ENCODE results near the gene DNAH6. TPM values are rescaled to one million over a fixed set of nuclear protein-coding genes. Genes with fewer than 3 reads are reported as not detected.
"Not testable (repeated sequence)": the region's sequence is repeated elsewhere in the genome, so short reads cannot be mapped to it uniquely, and the experiment has no call there.

DNAH6 gene
- polyA plus RNA-seq, 4 donors = 1.8 to 2.2 (median 2.1) TPM

- DNase-seq (ENCODE audit: low read depth in 4 of 4, low spot score in 2 of 4) = no peak
Measured at GRCh38 chr2:84731185-84731584, 214.9 kb downstream of the DNAH6 start.

DNA sequence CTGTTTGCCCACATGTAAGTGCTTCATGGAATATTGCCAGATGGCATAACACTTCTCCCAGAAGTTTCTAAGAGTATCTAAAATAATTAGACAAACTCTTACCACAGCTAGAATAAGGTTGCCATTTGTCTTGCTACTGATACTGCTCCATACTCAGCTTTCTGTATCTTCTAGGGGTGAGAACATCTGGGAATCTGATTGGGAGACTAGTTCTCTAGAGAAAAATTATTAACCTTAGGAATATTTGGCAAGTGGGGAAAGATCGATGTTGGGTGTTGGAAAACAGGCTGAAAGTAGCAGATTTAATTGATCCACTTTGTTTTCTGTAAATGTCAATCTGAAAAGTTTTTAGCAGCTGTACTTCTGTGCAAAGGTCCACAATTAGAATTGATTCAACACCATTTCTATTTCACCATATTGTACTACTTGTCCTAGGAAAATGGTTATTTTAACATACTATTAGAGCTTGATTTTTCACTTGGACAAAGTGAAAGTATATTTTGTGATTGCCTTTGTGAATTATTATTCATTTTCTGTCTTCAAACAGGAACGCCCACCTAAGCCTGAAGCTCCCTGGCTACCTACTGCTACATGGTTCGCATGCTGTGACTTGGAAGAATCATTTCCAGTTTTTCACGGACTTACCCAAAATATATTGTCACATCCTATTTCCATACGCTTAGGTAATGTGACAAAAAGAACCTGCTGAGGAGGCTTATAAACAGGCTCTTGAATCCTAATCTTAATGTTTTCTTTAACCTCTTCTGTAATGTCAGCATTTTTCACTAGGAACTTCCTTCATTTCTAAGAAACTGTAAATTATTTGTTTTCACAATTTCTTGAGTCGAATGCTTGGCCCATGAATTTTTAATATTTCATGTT lies 216.8 kb downstream of the DNAH6 start:
- no peak for DNase-seq (ENCODE audit: low read depth in 4 of 4, low spot score in 2 of 4)

- no peak for DNase-seq (ENCODE audit: low read depth in 4 of 4, low spot score in 2 of 4)
Measured at GRCh38 chr2:84735389-84735788, 219.1 kb downstream of the DNAH6 start.

DNA sequence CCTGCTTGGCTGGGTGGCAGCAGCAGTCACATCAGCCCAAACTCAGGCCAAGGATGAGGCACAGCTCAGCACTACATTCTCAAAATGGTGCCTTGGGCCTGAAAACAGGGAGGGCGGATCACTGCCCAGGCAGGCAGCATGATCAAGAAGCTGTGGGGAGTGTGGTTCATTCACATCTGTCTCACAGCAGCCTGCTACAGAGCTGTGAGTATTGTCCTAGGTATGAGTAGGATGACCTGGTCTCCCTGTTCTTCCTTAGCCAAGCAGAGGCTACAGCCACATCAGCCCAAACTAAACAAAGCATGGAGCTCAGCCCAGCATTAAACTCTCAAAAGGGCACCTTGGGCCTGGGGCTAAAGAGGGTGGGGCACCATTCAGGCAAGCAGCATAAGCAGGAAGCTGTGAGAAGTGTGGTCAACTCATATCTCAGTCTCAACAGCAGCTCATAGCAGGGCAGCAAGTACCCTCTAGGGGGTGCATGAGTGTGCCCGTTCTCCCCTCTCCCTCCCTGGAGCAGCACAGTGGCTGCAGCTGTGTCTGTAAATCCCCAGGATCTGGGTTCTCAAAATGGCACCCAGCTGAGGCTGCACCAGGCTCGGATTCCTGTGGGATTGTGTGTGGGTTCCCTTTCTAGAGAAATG lies 225.0 kb downstream of the DNAH6 start:
- no peak for DNase-seq (ENCODE audit: low read depth in 4 of 4, low spot score in 2 of 4)

- no peak for DNase-seq (ENCODE audit: low read depth in 4 of 4, low spot score in 2 of 4)
Measured at GRCh38 chr2:84748341-84748740, 232.0 kb downstream of the DNAH6 start.

GRCh38 chr2:84749442-84749841 lies 233.1 kb downstream of the DNAH6 start:
- DNase-seq (ENCODE audit: low read depth in 4 of 4, low spot score in 2 of 4) = no peak

DNA sequence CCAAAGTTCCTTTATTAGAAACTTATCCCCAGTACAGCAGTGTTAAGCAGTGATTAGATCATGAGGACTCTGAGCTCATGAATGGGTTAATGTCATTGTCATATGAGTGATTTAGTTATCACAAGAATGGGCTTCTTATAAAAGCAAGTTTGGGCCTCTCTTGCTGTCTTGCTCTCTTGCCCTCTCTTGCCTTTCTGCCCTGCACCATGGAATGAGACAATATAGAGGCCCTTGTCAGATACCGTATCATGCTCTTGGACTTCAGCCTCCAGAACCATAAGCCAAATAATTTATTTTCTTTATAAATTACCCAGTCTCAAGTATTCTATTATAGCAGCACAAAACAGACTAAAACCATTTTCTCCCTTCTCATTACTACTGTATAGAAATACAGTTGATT lies 238.8 kb downstream of the DNAH6 start:
- DNase-seq (ENCODE audit: low read depth in 4 of 4, low spot score in 2 of 4) = no peak

- DNase-seq (ENCODE audit: low read depth in 4 of 4, low spot score in 2 of 4) = no peak
Measured at GRCh38 chr2:84757648-84758047, 241.3 kb downstream of the DNAH6 start.

- no peak for DNase-seq (ENCODE audit: low read depth in 4 of 4, low spot score in 2 of 4)
Measured at GRCh38 chr2:84766791-84767190, 250.5 kb downstream of the DNAH6 start.

DNA sequence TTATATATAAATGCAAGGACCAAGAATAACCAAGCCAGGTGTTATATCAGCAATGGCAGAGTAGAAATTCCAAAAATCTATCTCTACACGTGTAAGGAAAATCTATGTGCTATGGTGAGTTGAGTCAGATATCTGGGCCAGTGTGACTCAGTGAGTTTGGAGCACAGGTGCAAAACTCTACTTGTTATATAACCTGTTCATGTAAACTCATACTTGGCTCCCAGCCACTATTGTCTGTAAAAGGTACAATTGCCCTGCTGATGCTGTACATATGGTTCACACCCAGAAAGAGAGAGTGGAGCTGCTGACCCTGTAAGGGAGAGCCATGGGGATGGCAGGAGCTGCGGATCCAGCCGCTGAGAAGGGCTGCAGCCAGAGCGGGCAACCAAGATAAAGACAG lies 252.5 kb downstream of the DNAH6 start:
- no peak for DNase-seq (ENCODE audit: low read depth in 4 of 4, low spot score in 2 of 4)

DNA sequence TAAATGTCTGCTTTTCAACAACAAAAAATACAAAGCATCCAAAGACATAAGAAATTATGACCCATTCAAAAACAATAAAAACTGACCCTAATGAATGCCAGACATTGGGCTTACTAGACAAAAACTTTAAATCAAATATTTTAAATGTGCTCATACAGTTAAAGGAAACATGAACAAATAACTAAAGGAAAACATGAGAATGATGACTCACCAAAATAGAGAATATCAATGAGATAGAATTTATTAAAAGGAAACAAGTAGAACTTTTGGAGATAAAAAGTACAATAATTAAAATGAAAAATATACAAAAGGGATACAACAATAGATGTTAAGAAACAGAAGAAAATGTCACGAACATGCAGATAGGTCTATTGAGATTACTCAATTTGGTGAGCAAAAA lies 254.0 kb downstream of the DNAH6 start:
- no peak for DNase-seq (ENCODE audit: low read depth in 4 of 4, low spot score in 2 of 4)

DNA sequence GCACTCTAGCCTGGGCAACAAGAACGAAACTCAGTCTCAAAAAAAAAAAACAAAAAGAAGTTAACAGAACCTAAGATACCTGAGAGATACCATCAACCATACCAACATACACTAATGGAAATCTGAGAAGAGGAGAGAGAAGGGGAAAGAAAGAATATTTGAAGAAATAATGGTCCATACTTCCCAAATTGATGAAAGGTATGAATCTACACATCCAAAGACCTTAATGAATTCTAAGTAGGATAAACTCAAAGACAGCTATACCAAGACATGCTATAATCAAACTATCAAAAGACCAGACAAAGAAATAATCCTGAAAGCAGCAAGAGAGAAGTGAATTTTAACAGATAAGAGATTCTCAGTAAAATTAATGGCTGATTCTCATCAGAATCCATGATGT lies 255.0 kb downstream of the DNAH6 start:
- DNase-seq (ENCODE audit: low read depth in 4 of 4, low spot score in 2 of 4) = no peak

DNA sequence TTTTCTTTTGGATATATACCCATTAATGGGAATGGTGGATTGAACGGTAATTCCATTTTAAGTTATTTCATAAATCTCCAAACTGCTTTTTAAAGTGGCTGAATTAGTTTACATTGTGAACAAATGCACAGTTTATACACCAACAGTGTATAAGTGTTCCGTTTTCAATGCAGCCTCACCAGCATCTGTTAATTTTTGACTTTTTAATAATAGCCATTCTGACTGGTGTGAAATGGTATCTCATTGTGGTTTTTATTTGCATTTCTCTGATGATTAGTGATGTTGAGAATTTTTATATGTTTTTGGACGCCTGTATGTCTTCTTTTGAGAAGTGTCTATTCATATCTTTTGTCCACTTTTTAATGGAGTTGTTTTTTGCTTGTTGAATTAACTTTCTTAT lies 257.3 kb downstream of the DNAH6 start:
- DNase-seq (ENCODE audit: low read depth in 4 of 4, low spot score in 2 of 4) = not testable (repeated sequence)

GRCh38 chr2:84776011-84776410 lies 259.7 kb downstream of the DNAH6 start:
- DNase-seq (ENCODE audit: low read depth in 4 of 4, low spot score in 2 of 4) = no peak

DNA sequence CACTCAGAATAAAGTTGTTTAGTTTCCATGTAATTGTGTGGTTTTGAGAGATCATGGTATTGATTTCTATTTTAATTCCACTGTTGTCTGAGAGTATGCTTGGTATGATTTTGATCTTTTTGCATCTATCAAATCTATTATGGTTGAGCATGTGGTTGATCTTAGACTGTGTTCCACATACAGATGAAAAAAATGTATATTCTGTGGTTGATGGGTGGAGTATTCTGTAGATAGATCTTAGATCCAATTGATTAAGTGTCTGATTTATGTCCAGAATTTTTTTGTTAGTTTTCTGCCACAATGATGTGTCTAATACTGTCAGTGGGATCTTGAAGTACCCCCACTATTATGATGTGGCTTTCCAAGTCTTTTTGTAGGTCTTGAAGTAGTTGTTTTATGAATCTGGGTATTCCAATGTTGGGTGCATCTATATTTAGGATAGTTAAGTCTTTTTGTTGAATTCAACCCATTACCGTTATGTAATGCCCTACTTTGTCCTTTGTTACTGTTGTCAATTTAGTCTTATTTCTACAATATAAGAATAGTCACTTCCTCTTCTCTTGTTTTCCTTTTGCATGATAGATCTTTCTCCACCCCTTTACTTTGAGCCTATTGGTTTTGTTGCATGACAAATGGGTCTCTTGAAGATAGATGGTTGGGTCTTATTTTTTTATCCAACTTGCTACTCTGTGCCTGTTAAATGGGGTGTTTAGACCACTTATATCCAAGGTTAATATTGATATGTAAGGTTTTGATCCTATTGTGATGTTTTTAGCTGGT lies 262.8 kb downstream of the DNAH6 start:
- DNase-seq (ENCODE audit: low read depth in 4 of 4, low spot score in 2 of 4) = no peak

DNA sequence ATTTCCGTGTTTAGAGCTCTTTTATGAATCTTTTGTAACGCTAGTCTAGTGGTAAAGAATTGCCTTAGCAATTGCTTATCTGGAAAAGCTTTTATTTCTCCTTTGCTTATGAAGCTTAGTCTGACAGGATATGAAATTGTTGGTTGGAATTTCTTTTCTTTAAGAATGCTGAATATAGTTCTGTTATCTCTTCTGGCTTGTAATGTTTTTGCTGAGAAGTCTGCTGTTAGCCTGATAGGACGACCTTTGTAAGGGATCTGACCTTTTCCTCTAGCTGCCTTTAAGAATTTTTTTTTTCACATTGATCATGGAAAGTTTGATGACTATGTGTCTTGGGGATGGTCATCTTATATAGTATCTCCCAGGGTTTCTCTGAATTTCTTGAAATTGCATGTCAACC lies 263.5 kb downstream of the DNAH6 start:
- no peak for DNase-seq (ENCODE audit: low read depth in 4 of 4, low spot score in 2 of 4)

GRCh38 chr2:84781942-84782716 lies 265.8 kb downstream of the DNAH6 start:
- DNase-seq (ENCODE audit: low read depth in 4 of 4, low spot score in 2 of 4) = no peak

DNA sequence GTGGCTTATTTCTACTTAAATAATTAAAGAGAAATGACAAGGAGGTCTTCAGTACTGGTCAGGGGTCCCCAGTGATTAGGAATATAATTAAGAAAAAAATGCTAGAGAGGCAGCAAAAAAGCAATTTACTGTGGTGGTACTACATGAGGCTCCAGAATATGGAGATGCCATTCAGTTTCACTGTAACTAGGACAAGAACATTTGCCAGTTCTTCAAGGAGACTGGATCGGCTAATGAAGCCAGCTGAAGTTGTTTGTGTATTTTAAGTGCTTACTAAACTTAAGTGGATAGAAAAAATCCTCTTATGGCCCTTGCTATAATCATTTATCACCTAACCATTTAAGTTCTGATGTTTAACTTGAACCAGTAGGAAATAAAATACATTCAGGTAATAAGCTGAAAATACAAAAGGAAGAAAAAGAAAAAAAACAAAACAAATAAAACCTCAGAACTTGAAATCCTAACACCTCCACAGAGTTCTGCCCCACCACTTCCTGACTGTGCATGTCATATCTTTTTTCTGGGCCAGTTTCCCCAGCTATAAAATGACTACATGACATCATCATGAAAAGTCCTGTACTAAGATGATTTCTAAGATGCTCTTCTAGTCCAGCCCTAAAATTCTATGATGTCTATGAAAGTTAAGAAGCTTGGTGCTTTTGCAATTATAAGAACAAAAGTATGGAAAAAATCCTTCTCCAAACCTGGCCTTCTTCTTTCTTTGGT lies 266.6 kb downstream of the DNAH6 start:
- DNase-seq (ENCODE audit: low read depth in 4 of 4, low spot score in 2 of 4) = no peak

- no peak for DNase-seq (ENCODE audit: low read depth in 4 of 4, low spot score in 2 of 4)
Measured at GRCh38 chr2:84785950-84786349, 269.7 kb downstream of the DNAH6 start.

DNA sequence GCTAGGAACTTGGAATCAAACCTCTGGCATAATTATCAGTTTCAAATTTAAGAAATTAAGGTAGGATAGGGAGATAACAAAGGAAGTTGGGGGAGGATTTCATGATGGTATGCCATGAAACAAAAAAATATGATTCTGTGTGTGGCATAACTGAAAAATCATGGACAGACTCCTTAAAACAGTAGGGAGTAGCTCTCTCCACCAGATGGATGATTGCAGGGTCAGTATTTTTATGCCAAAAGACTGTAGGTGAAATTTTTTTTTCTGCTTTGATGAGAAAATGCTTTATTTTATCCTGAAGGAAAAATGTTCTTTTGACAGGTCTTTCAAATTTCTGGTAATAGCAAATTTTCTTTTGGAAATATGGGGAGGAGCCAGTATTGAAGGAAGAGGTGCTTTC lies 270.3 kb downstream of the DNAH6 start:
- DNase-seq (ENCODE audit: low read depth in 4 of 4, low spot score in 2 of 4) = no peak

All from left renal cortex interstitium (tissue), 4 donors.